Central memory CD4-positive, alpha-beta T cell (primary cell): ENCODE results near the gene GAPT.

ENCODE experiments used
- DNase-seq: peaks from one replicate; pipeline ENCODE4 v3.0.0; 2022

GAPT gene

DNA sequence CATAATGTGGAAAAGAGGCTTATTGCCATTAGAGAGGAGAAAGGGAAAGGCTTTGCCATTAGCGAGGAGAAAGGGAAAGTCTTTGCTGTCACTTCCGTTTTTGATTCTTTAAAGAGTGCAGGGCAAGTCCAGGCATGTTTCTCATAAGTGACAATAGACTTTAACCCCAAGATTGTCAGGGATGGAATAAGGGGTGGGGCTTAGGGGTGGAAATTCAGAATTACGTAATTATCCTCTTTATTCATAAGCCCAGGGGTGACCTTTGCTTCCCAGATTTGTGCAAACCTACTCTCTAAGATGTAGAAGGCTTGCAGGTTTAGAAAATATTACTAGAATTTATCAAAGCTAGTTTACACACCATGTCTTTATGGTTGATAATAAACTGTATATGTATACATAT, 29.1 kb upstream of the GAPT start:
- no peak for DNase-seq

- peak; percentile 58 for DNase-seq
Observed at GRCh38 chr5:58462623-58463230, 28.5 kb upstream of the GAPT start.

- no peak for DNase-seq
Observed at GRCh38 chr5:58466939-58467338, 24.3 kb upstream of the GAPT start.

DNA sequence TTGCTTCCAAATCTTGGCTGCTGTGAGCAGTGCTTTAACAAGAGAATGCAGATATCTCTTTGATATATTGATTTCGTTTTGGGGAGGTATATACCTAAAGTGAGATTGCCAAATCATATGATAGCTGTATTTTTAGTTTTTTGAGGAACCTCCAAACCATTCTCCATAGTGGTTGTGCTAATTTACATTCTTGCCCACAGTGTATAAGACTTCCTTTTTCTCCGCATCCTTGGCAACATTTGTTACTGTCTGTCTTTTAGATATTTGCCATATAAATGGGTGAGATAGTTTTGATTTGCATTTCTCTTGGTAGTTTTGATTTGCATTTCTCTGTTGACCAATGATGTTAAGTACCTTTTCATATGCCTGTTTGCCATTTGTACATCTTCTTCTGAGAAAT, 21.3 kb upstream of the GAPT start:
- DNase-seq, result no peak

DNA sequence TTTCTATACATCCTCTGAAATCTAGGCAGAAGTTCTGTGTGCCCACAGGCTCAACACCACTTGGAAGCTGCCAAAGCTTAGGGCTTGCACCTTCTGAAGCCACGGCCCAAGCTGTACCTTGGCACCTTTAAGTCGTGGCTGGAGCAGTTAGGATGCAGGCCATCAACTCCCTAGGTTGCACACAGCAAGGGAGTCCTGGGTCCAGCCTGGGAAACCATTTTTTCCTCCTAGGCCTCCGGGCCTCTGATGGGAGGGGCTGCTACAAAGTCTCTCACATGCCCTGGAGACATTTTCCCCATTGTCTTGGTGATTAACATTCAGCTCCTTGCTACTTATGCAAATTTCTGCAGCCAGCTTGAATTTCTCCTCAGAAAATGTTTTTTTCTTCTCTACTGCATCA, 15.8 kb upstream of the GAPT start:
- DNase-seq, result no peak

GRCh38 chr5:58477760-58478376, 13.4 kb upstream of the GAPT start:
- no peak for DNase-seq

DNA sequence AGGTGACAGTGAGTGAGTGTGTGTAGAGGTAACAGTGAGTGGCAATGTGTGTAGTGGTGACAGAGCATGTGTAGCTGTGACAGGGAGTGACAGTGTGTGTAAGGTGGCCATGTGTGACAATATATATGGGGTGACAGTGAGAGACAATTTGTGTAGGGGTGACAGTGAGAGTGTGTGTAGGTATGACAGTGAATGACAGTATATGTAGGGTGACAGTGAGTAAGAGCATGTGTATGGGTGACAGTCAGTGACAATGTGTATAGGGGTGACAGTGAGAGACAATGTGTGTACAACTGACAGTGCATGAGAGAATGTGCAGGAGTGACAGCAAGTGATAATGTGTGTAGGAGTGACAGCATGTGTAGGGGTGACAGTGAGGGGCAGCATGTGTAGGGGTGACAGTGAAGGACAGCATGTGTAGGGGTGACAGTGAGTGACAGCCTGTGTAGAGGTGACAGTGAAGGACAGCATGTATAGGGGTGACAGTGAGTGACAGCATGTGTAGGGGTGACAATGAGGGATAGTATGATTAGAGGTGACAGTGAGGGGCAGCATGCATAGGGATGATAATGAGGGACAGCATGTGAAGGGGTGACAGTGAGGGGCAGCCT, 10.1 kb upstream of the GAPT start:
- no peak for DNase-seq

- DNase-seq, result no peak
Observed at GRCh38 chr5:58481828-58482227, 9.4 kb upstream of the GAPT start.

DNA sequence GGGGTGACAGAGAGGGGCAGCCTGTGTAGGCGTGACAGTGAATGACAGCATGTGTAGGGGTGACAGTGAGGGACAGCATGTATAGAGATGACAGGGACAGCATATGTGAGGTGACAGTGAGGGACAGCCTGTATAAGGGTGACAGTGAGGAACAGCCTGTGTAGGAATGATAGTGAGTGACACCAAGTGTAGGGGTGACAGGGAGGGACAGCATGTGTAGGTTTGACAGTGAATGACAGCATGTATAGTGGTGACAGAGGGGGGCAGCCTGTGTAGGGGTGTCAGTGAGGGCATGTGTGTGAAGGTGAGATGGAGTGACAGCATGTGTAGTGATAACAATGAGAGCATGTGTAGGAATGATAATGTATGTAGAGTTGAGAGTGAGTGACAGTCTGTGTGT, 8.7 kb upstream of the GAPT start:
- DNase-seq, result no peak

DNA sequence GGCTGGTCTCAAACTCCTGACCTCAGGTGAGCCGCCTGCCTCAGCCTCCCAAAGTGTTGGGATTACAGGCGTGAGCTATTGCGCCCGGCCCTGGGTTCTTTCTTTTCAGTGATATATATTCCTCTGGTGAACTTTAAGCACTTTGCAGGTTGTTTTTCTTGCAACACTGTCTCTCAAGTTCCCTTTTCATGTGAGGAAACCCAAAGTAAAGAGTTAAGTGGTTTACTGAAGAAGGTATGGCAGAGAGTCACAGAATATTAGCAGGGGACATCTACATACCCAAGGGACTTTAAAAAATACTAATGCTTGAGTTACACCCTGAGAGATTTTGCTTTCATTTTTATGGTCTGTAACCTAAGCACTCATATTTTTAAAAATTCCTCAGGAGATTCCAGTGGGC, 6.7 kb upstream of the GAPT start:
- DNase-seq, result no peak

DNA sequence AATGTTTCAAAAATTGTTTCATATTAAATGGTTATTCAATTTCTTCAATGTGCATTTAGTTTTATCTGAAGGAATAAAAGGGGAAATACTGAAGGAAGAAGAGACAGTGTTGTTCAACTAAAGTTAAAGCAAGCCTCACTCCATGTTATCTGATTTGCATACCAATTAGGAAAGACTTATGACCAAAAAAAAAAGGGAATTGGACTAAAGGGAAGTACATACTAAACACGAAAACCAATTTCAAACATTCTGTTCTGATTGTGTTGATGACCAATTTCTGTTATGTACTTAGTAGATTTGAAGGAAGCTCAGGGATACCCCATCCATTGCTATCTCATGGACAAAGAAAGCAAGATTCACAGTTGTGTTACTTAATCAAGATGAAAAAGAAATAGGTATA, 4.9 kb upstream of the GAPT start:
- no peak for DNase-seq

DNA sequence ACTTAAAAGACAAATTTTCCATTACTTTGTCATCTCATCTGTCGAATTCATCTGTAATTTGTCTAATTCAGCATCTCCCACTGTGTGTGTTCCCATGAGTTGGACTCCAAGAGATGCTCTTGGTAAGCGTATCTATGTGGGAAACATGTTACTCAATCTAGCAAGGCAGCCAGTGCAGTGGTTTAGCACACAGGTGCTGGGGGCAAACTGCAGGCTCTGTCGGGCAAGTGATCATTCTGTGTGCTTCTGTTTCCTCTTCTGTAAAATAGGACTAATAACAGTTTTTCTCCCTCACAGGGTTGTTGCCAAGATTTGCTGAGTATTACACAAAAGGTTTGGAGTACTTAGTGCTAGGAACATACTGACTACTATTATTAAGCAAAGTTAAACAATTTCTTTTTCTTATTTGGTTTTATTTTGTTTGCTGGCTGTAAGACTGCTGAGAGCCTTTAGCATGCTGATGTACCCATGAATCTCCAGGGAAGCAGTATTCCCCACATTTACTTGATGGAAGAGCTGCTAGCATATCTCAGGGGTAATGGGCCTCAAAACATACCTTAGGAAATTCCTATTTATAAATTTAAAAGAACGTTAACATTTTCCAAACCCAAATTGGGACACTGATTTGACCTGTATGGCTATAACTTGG, 709 bp upstream of the GAPT start:
- no peak for DNase-seq

DNA sequence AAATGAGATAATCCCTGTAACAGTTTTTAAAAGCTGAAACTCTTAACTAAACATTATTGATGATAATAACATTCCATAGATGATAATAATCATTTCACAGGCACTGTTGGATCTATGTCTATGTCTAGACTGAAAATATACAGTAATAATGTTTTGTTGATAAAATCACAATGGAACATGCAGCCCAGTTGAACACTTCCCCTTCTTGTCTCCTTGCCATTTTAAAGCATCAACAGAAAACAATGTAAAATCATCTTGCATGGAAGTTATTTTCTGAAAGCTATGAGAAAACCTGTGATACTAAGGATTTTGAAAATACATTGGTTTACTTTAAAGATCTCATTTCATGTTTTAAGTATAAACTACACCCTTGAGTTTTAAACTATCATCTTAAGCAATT, 1.9 kb downstream of the GAPT start:
- DNase-seq, result no peak

DNA sequence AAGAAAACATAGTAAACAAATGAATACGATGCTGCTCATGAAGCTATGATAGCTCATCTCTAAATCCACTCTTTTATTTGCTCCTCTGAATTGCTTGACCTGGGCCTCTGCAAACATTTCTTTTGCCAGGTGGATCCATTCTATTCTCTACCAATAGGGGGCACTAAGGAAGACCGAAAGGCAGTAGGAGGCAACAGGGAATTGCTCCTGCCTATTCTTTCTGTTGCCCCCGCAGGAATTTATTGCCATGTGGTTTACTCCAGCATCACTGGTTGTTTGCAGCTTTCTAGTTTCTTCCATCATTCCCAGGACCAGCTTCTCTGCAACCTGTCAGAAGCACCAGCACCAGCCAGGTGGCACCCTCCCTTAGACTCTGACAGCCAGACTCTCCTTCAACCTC, 5.3 kb downstream of the GAPT start:
- DNase-seq, result no peak

DNA sequence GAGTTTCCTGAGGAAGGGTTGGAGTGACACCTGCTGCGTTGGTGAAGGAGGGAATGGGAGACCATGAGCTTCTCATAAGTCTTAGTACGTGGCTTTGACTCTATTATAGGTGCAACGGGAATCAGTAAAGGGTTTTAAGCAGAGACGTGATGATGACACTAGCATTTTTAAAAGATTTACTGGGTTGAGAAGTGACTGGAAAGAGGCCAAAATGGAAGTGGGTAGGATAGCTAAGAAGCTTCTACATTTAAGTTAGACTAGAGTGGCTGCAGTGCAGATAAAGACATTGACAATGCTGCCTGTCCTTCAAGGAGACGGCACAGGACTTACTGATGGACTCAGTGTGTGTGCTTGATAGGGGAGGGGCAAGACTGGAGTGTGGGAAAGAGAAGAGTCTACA, 6.2 kb downstream of the GAPT start:
- DNase-seq, result no peak

GRCh38 chr5:58497921-58498320, 6.7 kb downstream of the GAPT start:
- no peak for DNase-seq

DNA sequence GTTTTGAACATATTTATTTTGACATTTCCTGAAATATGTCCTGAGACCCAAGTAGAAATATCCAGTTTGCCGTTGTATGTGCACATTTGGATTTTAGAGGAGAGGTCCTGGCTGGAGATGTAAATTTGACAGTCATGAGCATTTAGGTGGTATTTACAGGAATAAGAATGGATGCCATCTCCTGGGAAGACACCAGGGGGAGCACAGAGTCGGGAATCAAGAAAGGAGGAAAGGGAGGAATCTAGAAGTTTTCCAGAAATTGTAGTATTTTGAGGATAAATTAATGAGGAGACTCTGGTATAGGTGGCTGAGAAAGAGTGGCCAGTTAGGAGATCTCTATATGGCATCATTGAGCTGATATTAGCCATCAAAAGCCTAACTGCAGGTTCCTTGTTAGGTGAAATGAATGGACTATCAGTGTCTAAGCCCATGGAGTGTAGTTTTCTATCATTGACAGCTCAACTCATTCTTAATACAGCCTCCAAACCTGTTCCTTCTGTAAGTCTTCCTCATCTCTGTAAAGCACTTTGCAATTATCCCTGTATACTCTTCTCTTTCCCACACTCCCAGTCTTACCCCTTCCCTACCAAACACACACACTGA, 7.2 kb downstream of the GAPT start:
- DNase-seq, result no peak

GRCh38 chr5:58499231-58499630, 8.0 kb downstream of the GAPT start:
- DNase-seq, result no peak

GRCh38 chr5:58499941-58500340, 8.7 kb downstream of the GAPT start:
- no peak for DNase-seq

DNA sequence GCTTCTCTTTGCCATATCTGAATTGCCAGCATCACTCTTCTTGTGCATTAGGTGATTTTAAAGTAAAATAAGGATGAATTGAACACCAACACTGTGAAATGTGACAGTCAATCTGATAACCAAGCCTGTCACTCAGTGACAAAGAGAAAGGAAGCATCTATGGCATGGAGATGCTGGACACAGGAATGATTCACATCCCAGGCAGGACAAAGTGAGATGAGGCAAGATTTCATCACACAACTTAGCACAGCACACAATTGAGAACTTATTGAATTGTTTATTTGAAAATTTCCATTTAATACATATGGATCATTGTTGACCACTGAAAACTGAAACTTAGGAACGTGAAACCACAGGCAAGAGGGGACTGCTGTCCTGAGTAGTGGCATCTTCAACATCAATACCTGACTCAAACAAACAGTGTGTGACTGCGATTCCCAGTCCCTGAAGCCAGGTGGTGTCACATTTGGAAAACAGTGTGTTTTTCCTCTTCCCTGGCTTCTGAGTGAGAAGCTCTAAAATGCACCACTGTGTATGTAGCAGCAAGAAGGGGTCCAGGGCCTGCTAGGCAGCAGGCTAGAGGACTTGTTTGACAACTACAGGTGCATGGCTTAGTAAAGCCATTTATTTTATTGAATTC, 10.7 kb downstream of the GAPT start:
- no peak for DNase-seq

GRCh38 chr5:58503390-58504046, 12.3 kb downstream of the GAPT start:
- no peak for DNase-seq

GRCh38 chr5:58504766-58505165, 13.5 kb downstream of the GAPT start:
- DNase-seq, result no peak

- no peak for DNase-seq
Observed at GRCh38 chr5:58505502-58505901, 14.3 kb downstream of the GAPT start.
